Heart right ventricle (tissue), 16 donors: ENCODE data around the gene CPA4. TPM values are rescaled to one million over a fixed set of nuclear protein-coding genes. Genes with fewer than 3 reads are reported as not detected.

Experiments used
- ATAC-seq, 8 donors: fragments of 200-7000 bp; cut with Tn5 transposase; one replicate each; pipeline ENCODE4 v1.9.1; 2020; ENCODE audit warnings: mild to moderate bottlenecking in 8 of 8, moderate library complexity in 8 of 8, moderate number of reproducible peaks in 1 of 8
- DNase-seq, 2 donors: peaks; one replicate each; pipeline ENCODE4 v3.0.0-alpha.2; 2020
- H3K27ac ChIP-seq, 10 donors: fragments of 200-600 bp; sonication (generic) in 2 of 10; one replicate each; pipeline versions ENCODE4 v1.5.0 to v1.8.0; 2020 to 2022; ENCODE audit warnings: mild to moderate bottlenecking in 3 of 10
- H3K27me3 ChIP-seq, 7 donors: fragments of 200-600 bp; one replicate each; pipeline ENCODE4 v1.8.0; 2021 to 2022; ENCODE audit warnings: mild to moderate bottlenecking in 2 of 7
- H3K36me3 ChIP-seq, 9 donors: fragments of 200-600 bp; sonication (generic) in 1 of 9; one replicate each; pipeline versions ENCODE4 v1.5.0 to v1.8.0; 2020 to 2022; ENCODE audit warnings: mild to moderate bottlenecking in 2 of 9
- H3K4me1 ChIP-seq, 9 donors: fragments of 200-600 bp; sonication (generic) in 1 of 9; one replicate each; pipeline versions ENCODE4 v1.5.0 to v1.8.0; 2020 to 2022; ENCODE audit warnings: mild to moderate bottlenecking in 4 of 9
- H3K4me3 ChIP-seq, 10 donors: fragments of 200-600 bp; sonication (generic) in 2 of 10; one replicate each; pipeline versions ENCODE4 v1.5.0 to v1.8.0; 2020 to 2022; ENCODE audit warnings: mild to moderate bottlenecking in 7 of 10, moderate library complexity in 2 of 10
- H3K9me3 ChIP-seq, 11 donors: fragments of 200-600 bp in 10 of 11; sonication (generic) in 2 of 11; one replicate each; pipeline versions ENCODE4 v1.5.0 to v1.8.0; 2013 to 2022; ENCODE audit warnings: mild to moderate bottlenecking in 2 of 11, control low read depth in 1 of 11, moderate library complexity in 1 of 11
- WGBS, 2 donors: extraction: QIAGEN DNeasy Blood & Tissue Kit; methylation state at CpG; one replicate each; pipeline ENCODE4 v1.1.7; 2013; ENCODE audit warnings: inconsistent platforms in 1 of 2; 5-methylcytosine and 5-hydroxymethylcytosine counted together
- intact Hi-C, 10 donors: fragments of 100-400 bp; cut with DNase I; formaldehyde crosslinking; loops; one replicate each; pipeline versions ENCODE4 v1.11.1 to v1.14.2; 2022
- polyA plus RNA-seq, 2 donors: library from polyadenylated mRNA; stranded (reverse); fragments of 200-250 nt; gene quantifications; one replicate each; pipeline ENCODE4 v1.2.3, GENCODE V29; 2013
- total RNA-seq, 10 donors: library from RNA; stranded (reverse); fragmentation: NEBNext Ultra II Directional in 3 of 10; extraction: Animal tissue kit (Norgen Biotek cat#: 25700) in 3 of 10; gene quantifications; one replicate each; pipeline versions ENCODE4 v1.2.1 to v1.2.4, GENCODE V29; 2021 to 2023
- TF ChIP-seq, protein P1 (sequence below), 9 donors: fragments of 200-600 bp; sonication (generic) in 2 of 9; IDR thresholded peaks; one replicate each; pipeline versions ENCODE4 v1.5.0 to v1.8.0; 2021 to 2022; ENCODE audit warnings: antibody characterized with exemption in 9 of 9, mild to moderate bottlenecking in 5 of 9, moderate library complexity in 1 of 9
- donor health status: Arrhythmogenic right ventricular cardiomyopathy.
- donor health status: ischemic (EF 13 %, LVEDD 7.1; RV severe dilation, severe dysfunction).
- donor health status: healthy with polysubstance abuse.
- donor health status: DM: no; HTN: yes; CAD: no.
- donor health status: DM: no; HTN: no; CAD: no.
- donor health status: ischemic (EF 25% LVEDD 6.9; RV normal size, moderate dysfunction).
- donor health status: ischemic (EF 25% LVEDD 5.7; RV mildly dilated, moderate dysfunction).
- donor health status: healthy.
- donor health status: DM: yes; HTN: yes; CAD: no.
- donor health status: Ischemic cardiomyopathy.
- donor health status: ischemic (EF 35%, LVEDD 5.7; RV mildly dilated, moderate dysfunction).
- donor health status: nonischemic (EF 11% LVEDD 7.7; RV severe dilation, severe dysfunction).
- donor health status: DM: yes; HTN: yes; CAD: no.
- donor health status: PGD.
- donor health status: ischemic (EF 29% LVEDD 5.4; RV normal size, mild dysfunction).
- donor health status: nonischemic (EF 23%, LVEDD 6.1; RV moderate dilation, normal function).

Gene CPA4
- total and polyA plus RNA-seq, 12 donors: 0.04 to 2.7 (median 0.46) TPM; not detected in 7

- H3K9me3 ChIP-seq: peaks cover 0 to 10% (median 0%) of the 10 kb centered on the region in 11 donors
- WGBS, 2 donors: 87 to 90% methylated on average over 10 of the region's 10 CpGs
- ATAC-seq (no peak), DNase-seq (no peak)
- H3K4me3 ChIP-seq: no peak overlapping the region
- H3K27me3 ChIP-seq: peaks cover 0 to 6% (median 0%) of the 10 kb centered on the region in 7 donors
- no peak overlapping the region for H3K27ac ChIP-seq
- H3K36me3 ChIP-seq: no peaks in the 10 kb centered on the region
- peaks cover 0 to 17% (median 9%) of the 10 kb centered on the region in 9 donors for H3K4me1 ChIP-seq
- intact Hi-C loops: no loop called here
- TF ChIP-seq, protein P1, sequence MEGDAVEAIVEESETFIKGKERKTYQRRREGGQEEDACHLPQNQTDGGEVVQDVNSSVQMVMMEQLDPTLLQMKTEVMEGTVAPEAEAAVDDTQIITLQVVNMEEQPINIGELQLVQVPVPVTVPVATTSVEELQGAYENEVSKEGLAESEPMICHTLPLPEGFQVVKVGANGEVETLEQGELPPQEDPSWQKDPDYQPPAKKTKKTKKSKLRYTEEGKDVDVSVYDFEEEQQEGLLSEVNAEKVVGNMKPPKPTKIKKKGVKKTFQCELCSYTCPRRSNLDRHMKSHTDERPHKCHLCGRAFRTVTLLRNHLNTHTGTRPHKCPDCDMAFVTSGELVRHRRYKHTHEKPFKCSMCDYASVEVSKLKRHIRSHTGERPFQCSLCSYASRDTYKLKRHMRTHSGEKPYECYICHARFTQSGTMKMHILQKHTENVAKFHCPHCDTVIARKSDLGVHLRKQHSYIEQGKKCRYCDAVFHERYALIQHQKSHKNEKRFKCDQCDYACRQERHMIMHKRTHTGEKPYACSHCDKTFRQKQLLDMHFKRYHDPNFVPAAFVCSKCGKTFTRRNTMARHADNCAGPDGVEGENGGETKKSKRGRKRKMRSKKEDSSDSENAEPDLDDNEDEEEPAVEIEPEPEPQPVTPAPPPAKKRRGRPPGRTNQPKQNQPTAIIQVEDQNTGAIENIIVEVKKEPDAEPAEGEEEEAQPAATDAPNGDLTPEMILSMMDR (IDR thresholded peaks at IDR 0.05): no peak
These were observed 53.4 kb downstream of the CPA4 start for GRCh38 chr7:130346177-130346905.

DNA sequence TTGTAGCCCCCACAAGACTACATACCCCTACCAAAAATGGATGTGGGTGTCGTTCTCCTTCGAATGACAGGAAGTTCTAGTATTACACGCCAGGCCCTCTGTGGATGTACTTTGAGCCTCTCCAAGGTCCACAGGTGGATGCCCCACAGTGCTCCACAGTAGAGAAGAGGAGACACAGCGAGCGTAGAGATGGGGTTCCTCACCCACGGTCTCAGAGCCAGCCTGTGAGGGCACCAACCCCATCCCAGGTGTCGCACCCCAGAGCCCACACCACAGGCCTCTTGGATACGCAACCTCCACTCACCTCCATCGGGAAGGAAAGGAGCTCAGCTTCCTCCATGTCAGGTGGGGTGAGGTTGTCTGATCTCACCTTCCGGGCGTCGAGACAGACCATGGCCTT is 54.0 kb downstream of the CPA4 start:
- 91% methylated on average over 12 of the region's 12 CpGs for WGBS, 2 donors
- TF ChIP-seq, protein P1 (IDR thresholded peaks at IDR 0.05): no peak
- ATAC-seq: no peak

GRCh38 chr7:130349911-130350782 is 57.2 kb downstream of the CPA4 start:
- ATAC-seq: peak in 5 of 8 donors; percentile 8 to 58 (median 11)
- Histone ChIP-seq H3K9me3 (no peaks in the 10 kb centered on the region), H3K36me3 (no peaks in the 10 kb centered on the region), H3K4me3 (no peak overlapping the region), H3K4me1 (peaks cover 0 to 33% (median 15%) of the 10 kb centered on the region in 9 donors), H3K27ac (peak overlapping the region in 9 of 10 donors; percentile 51 to 77 (median 64)), H3K27me3 (peaks cover 0 to 6% (median 0%) of the 10 kb centered on the region in 7 donors)
- no peak for DNase-seq
- TF ChIP-seq, protein P1 (IDR thresholded peaks at IDR 0.05): no peak
- WGBS, 2 donors: 70 to 72% methylated on average over 16 of the region's 16 CpGs
- intact Hi-C loops: loop anchor here in 3 of 10 donors (5.0 to 10.0 kb wide), 3 partner anchors 73 to 85 kb away; no protein-coding TSS in a partner anchor

More for the DNA sequence above, 54.0 kb downstream of the CPA4 start:
- Histone ChIP-seq H3K27me3 (peaks cover 0 to 6% (median 0%) of the 10 kb centered on the region in 7 donors), H3K4me3 (no peak overlapping the region), H3K27ac (no peak overlapping the region), H3K36me3 (no peaks in the 10 kb centered on the region), H3K9me3 (peaks cover 0 to 7% (median 0%) of the 10 kb centered on the region in 11 donors), H3K4me1 (peaks cover 0 to 23% (median 15%) of the 10 kb centered on the region in 9 donors)
- no peak for DNase-seq
- intact Hi-C loops: no loop called here
